Fibroblast of lung (primary cell): ENCODE results near the gene ARL2BP. TPM values are rescaled to one million over a fixed set of nuclear protein-coding genes. Genes with fewer than 3 reads are reported as not detected.

Experiments
- DNase-seq, 2 donors: peaks; one replicate each; pipeline versions ENCODE4 v3.0.0 to v3.0.0-alpha.2; 2010; ENCODE audit warnings: low read depth in 2 of 2
- H2AFZ ChIP-seq: 2 replicates; pipeline ENCODE4 v1.5.1; 2012; ENCODE audit warnings: low read length, control low read depth, inconsistent platforms
- H3K27ac ChIP-seq: 2 replicates; pipeline ENCODE4 v1.5.1; 2011; ENCODE audit warnings: low read length, control low read depth; ENCODE audit not compliant: insufficient read depth
- H3K27me3 ChIP-seq: 2 replicates; pipeline ENCODE4 v1.5.1; 2011; ENCODE audit warnings: mild to moderate bottlenecking, low read length; ENCODE audit not compliant: control insufficient read depth, insufficient read depth
- H3K36me3 ChIP-seq: 2 replicates; pipeline ENCODE4 v1.5.1; 2011; ENCODE audit warnings: low read length; ENCODE audit not compliant: control insufficient read depth, insufficient read depth
- H3K4me1 ChIP-seq: 2 replicates; pipeline ENCODE4 v1.5.1; 2011; ENCODE audit warnings: low read length; ENCODE audit not compliant: control insufficient read depth, insufficient read depth; ENCODE audit errors: extremely low read depth
- H3K4me2 ChIP-seq: 2 replicates; pipeline ENCODE4 v1.5.1; 2011; ENCODE audit warnings: low read length, control low read depth; ENCODE audit not compliant: insufficient read depth; ENCODE audit errors: extremely low read depth
- H3K4me3 ChIP-seq, 4 experiments: fragments of 200-600 bp in 1 of 4; sonication (generic) in 1 of 4; replicated peaks in 1 of 4; 2 replicates each; pipeline ENCODE4 v1.5.1; 2011 to 2016; ENCODE audit warnings: low read length in 4 of 4, low read depth in 3 of 4, mild to moderate bottlenecking in 3 of 4, control low read depth in 2 of 4, inconsistent platforms in 1 of 4, mixed read lengths in 1 of 4; ENCODE audit not compliant: insufficient read depth in 1 of 4; ENCODE audit errors: control extremely low read depth in 1 of 4
- H3K79me2 ChIP-seq: 2 replicates; pipeline ENCODE4 v1.5.1; 2012; ENCODE audit warnings: mild to moderate bottlenecking, low read length, inconsistent platforms; ENCODE audit not compliant: control insufficient read depth, insufficient read depth
- H3K9ac ChIP-seq: 2 replicates; pipeline ENCODE4 v1.5.1; 2011; ENCODE audit warnings: mild to moderate bottlenecking, low read length, control low read depth; ENCODE audit not compliant: insufficient read depth
- H3K9me3 ChIP-seq: 2 replicates; pipeline ENCODE4 v1.5.1; 2012; ENCODE audit warnings: low read depth, low read length; ENCODE audit not compliant: control insufficient read depth, insufficient read depth
- H4K20me1 ChIP-seq: 2 replicates; pipeline ENCODE4 v1.5.1; 2011; ENCODE audit warnings: low read length; ENCODE audit not compliant: control insufficient read depth, insufficient read depth; ENCODE audit errors: extremely low read depth
- CTCF ChIP-seq, 2 donors: IDR thresholded peaks in 1 of 2; conservative IDR thresholded peaks in 1 of 2; 1 replicate in 1 of 2; 2 replicates in 1 of 2; pipeline ENCODE4 v1.5.1; 2011 to 2012; ENCODE audit warnings: low read length in 2 of 2, control low read depth in 1 of 2, inconsistent platforms in 1 of 2, low read depth in 1 of 2, mild to moderate bottlenecking in 1 of 2
- EZH2 ChIP-seq: IDR thresholded peaks from 2 replicates; pipeline ENCODE4 v1.5.1; 2012; ENCODE audit warnings: low read length, control low read depth, mild to moderate bottlenecking; ENCODE audit errors: missing control alignments
- polyA plus RNA-seq, 2 donors: library from polyadenylated mRNA; depleted of rRNA in 1 of 2; stranded (reverse) in 1 of 2; unstranded in 1 of 2; fragments of >200 nt; gene quantifications; 2 replicates each; pipeline ENCODE4 v1.2.1, GENCODE V29; 2011 to 2012; ENCODE audit warnings: missing spikeins in 1 of 2
- total RNA-seq: library from RNA; depleted of rRNA; stranded (reverse); fragments of >200 nt; gene quantifications from 2 replicates; pipeline ENCODE4 v1.2.1, GENCODE V29; 2014

Gene ARL2BP
- total and polyA plus RNA-seq, 2 donors (not counting 1 experiment from before 2014, with no cell fraction given) = 65.7 to 173 TPM

GRCh38 chr16:57301126-57301817 lies 56.2 kb downstream of the ARL2BP start:
- Histone ChIP-seq H3K36me3 (no peaks in the 10 kb centered on the region), H3K79me2 (no peaks in the 10 kb centered on the region), H3K4me1 (peaks cover 2% of the 10 kb centered on the region), H3K4me2 (peak overlapping the region; percentile 44), H3K27me3 (peaks cover 2% of the 10 kb centered on the region), H3K9me3 (no peaks in the 10 kb centered on the region), H3K9ac (no peak overlapping the region), H4K20me1 (no peaks in the 10 kb centered on the region), H2AFZ (no peak overlapping the region), H3K27ac (no peak overlapping the region), H3K4me3 (peak overlapping the region in 1 of 4 experiments; percentile 26)
- no peak for DNase-seq
- TF ChIP-seq CTCF (conservative IDR thresholded peaks at IDR 0.05 in 1 of 2, IDR thresholded peaks at IDR 0.05 in 1 of 2; ENCODE audit: low read depth in 1 of 2, low read length in 2 of 2) = no peak
- no peak for TF ChIP-seq EZH2

Other genes with a start within 250 kb of the ARL2BP start
- 14.6 and 20.5 TPM in 2 replicates for gene CPNE2, start 152.7 kb upstream of the ARL2BP start, total RNA-seq
- 39.6 and 42.0 TPM in 2 replicates for gene CPNE2, start 152.7 kb upstream of the ARL2BP start, polyA plus RNA-seq
- gene PSME3IP1, start 59.2 kb upstream of the ARL2BP start, total RNA-seq = 55.5 and 58.3 TPM in 2 replicates
- 64.6 and 77.0 TPM in 2 replicates for gene PSME3IP1, start 59.2 kb upstream of the ARL2BP start, polyA plus RNA-seq
- gene RSPRY1, start 58.9 kb upstream of the ARL2BP start, total RNA-seq = 33.4 and 51.9 TPM in 2 replicates
- gene RSPRY1, start 58.9 kb upstream of the ARL2BP start, polyA plus RNA-seq = 36.4 and 36.5 TPM in 2 replicates
- gene PLLP, start 39.4 kb downstream of the ARL2BP start, total RNA-seq = not detected in 2 replicates
- gene PLLP, start 39.4 kb downstream of the ARL2BP start, polyA plus RNA-seq = 0.02 and 0.05 TPM in 2 replicates
- gene CCL22, start 113.5 kb downstream of the ARL2BP start, total RNA-seq = not detected in 2 replicates
- gene CCL22, start 113.5 kb downstream of the ARL2BP start, polyA plus RNA-seq = not detected in 2 replicates
- gene CX3CL1, start 127.2 kb downstream of the ARL2BP start, total RNA-seq = under 0.01 TPM in 1 of 2 replicates, not detected in the other
- gene CX3CL1, start 127.2 kb downstream of the ARL2BP start, polyA plus RNA-seq = 0.46 TPM in 1 of 2 replicates, not detected in the other
- not detected in 2 replicates for gene CCL17, start 159.5 kb downstream of the ARL2BP start, total RNA-seq
- not detected in 2 replicates for gene CCL17, start 159.5 kb downstream of the ARL2BP start, polyA plus RNA-seq
- 38.3 and 39.5 TPM in 2 replicates for gene CIAPIN1, start 202.1 kb downstream of the ARL2BP start, total RNA-seq
- 40.2 and 47.0 TPM in 2 replicates for gene CIAPIN1, start 202.1 kb downstream of the ARL2BP start, polyA plus RNA-seq
- 36.2 and 51.2 TPM in 2 replicates for gene COQ9, start 202.2 kb downstream of the ARL2BP start, total RNA-seq
- 44.4 and 62.2 TPM in 2 replicates for gene COQ9, start 202.2 kb downstream of the ARL2BP start, polyA plus RNA-seq
- gene POLR2C, start 217.4 kb downstream of the ARL2BP start, total RNA-seq = 105 and 106 TPM in 2 replicates
- 84.0 and 98.2 TPM in 2 replicates for gene POLR2C, start 217.4 kb downstream of the ARL2BP start, polyA plus RNA-seq
- 12.3 and 12.6 TPM in 2 replicates for gene DOK4, start 241.2 kb downstream of the ARL2BP start, total RNA-seq
- 11.6 and 15.0 TPM in 2 replicates for gene DOK4, start 241.2 kb downstream of the ARL2BP start, polyA plus RNA-seq